ENCODE data around the gene PRM3. TPM values are rescaled to one million over a fixed set of nuclear protein-coding genes. Genes with fewer than 3 reads are reported as not detected.
A peak's percentile ranks its signal among the peaks of the same experiment; 100 is the strongest.

Gene PRM3
- total RNA-seq, 4 donors from 2014 or later, result not detected

DNA sequence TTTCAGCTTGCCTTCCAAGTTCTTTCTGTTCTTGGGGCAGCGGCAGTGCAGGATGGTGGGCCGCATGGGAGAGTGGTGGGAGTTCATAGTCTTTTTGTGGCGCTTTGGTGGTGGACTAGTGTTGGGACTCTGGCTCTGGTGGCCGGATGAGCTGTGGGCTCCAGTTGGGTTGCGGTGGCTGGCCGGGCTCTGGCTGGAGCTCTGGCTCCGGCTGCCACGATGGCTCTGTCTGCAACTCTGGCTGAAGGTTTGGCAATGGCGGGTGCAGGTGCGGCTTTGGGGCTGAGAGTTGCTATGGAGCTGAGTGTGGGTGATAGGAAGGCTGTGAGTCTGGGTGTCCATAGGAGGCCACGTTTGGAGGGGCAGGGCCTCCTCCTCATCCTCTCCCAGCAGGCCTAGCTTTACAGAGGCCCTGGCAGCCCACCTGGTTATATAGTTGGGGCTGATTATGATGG, 4.5 kb downstream of the PRM3 start, which contains the start of gene TNP2:
Gene TNP2, minus strand, starts transcription at position 405 of the 455 bp plus-strand sequence. Its CDS starts 63 bp downstream, at position 342.
- H3K4me3 ChIP-seq, result no peak within 1 kb of the TSS
- in situ Hi-C loops (cut with MboI; ENCODE audit: low pct_ligation_motif_present in 1 of 4, low pct_unique_long_range_greater_than_20kb in 1 of 4, low sequenced_read_pairs in 3 of 4) (loop anchor here in 2 of 4 donors (25.0 kb wide), 1 partner anchor 93 kb away; no protein-coding TSS in a partner anchor), intact Hi-C loops (cut with DNase I; ENCODE audit: low total_unique reads) (no loop called here)
- WGBS, 2 donors (ENCODE audit: low coverage in 1 of 2), result 98% methylated on average over 11 of the region's 11 CpGs; no CpG with 5 or more reads in 1 of the 2 donors
- TF ChIP-seq POLR2AphosphoS5 (IDR thresholded peaks at IDR 0.05) (no peak), POLR2A (IDR thresholded peaks at IDR 0.05) (no peak), EP300 (IDR thresholded peaks at IDR 0.05; ENCODE audit: low read depth) (no peak)
- TF ChIP-seq, protein P1, sequence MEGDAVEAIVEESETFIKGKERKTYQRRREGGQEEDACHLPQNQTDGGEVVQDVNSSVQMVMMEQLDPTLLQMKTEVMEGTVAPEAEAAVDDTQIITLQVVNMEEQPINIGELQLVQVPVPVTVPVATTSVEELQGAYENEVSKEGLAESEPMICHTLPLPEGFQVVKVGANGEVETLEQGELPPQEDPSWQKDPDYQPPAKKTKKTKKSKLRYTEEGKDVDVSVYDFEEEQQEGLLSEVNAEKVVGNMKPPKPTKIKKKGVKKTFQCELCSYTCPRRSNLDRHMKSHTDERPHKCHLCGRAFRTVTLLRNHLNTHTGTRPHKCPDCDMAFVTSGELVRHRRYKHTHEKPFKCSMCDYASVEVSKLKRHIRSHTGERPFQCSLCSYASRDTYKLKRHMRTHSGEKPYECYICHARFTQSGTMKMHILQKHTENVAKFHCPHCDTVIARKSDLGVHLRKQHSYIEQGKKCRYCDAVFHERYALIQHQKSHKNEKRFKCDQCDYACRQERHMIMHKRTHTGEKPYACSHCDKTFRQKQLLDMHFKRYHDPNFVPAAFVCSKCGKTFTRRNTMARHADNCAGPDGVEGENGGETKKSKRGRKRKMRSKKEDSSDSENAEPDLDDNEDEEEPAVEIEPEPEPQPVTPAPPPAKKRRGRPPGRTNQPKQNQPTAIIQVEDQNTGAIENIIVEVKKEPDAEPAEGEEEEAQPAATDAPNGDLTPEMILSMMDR (IDR thresholded peaks at IDR 0.05), result no peak
- H3K36me3 ChIP-seq, result no peaks in the 10 kb centered on the region
- H3K9me3 ChIP-seq, result no peaks in the 10 kb centered on the region
- H3K4me1 ChIP-seq, result peaks cover 0 to 8% (median 3%) of the 10 kb centered on the region in 4 donors
- DNase-seq, result no peak
- H3K27ac ChIP-seq, result no peak within 1 kb of the TSS
- no peaks in the 10 kb centered on the region for H3K27me3 ChIP-seq

DNA sequence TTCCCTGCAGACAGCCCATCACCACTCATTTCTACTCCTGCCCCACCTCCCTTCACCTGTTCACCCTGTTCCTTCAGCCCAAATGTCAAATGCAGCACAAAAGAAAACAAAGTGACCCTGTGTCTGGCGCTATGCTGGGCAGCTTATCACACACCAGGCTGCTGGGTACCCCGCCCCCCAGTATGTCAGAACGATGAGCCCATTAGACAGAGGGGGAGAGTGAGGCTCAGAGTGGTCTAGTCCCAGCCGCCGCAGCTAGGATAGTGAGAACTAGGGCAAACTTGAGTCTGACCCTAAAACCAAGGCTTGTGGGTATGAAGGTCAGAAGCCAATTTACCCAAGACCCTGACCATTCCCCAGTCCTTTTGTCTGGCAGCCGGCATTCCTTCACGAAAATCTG, 8.3 kb downstream of the PRM3 start:
- no peaks in the 10 kb centered on the region for H3K36me3 ChIP-seq
- no peak overlapping the region for H3K4me3 ChIP-seq
- DNase-seq, result no peak
- no peaks in the 10 kb centered on the region for H3K9me3 ChIP-seq
- in situ Hi-C loops (cut with MboI; ENCODE audit: low pct_ligation_motif_present in 1 of 4, low pct_unique_long_range_greater_than_20kb in 1 of 4, low sequenced_read_pairs in 3 of 4) (loop anchor here in 2 of 4 donors (25.0 kb wide), 1 partner anchor 97 kb away; no protein-coding TSS in a partner anchor), intact Hi-C loops (cut with DNase I; ENCODE audit: low total_unique reads) (no loop called here)
- H3K4me1 ChIP-seq, result peaks cover 5 to 27% (median 14%) of the 10 kb centered on the region in 4 donors
- 82% methylated on average over 7 of the region's 7 CpGs; no CpG with 5 or more reads in 1 of the 2 donors for WGBS, 2 donors (ENCODE audit: low coverage in 1 of 2)
- TF ChIP-seq EP300 (IDR thresholded peaks at IDR 0.05; ENCODE audit: low read depth) (no peak), POLR2AphosphoS5 (IDR thresholded peaks at IDR 0.05) (no peak), POLR2A (IDR thresholded peaks at IDR 0.05) (no peak)
- TF ChIP-seq, protein P1 (IDR thresholded peaks at IDR 0.05), result no peak
- H3K27ac ChIP-seq, result peak overlapping the region in 3 of 4 donors; percentile 33 to 55 (median 40)
- H3K27me3 ChIP-seq, result no peaks in the 10 kb centered on the region

DNA sequence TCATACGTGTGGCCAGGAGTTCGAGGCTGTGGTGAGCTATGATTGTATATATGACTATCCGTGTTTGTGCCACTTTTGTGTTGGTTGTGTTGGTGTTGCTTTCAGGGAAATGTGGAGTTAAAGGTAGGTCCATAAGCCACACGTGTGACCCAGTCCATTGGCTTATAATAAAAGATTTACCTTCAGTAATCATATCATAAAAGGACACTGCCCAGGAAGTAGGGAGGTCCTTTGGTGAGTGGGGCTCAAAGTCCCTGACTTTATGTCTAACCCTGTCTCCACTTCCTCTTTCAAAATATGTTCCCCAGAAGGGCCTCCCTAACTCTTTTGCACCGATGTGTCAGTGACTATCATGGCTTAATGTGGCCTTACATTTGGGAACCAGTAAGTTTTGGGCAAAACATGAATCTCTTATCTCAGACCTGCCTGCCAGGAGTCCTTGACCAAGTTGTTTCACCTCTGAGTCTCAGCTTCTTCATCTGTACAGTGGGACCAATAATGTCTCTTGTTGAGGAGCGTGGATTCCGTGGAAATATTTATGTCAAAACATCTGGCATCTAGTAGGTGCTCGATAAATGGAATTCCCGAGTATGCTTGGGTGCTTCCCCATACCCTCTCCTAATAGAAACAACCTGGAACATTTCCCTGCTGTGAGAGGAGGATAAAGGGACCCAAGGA, 9.1 kb downstream of the PRM3 start:
- peaks cover 7 to 30% (median 17%) of the 10 kb centered on the region in 4 donors for H3K4me1 ChIP-seq
- no peaks in the 10 kb centered on the region for H3K36me3 ChIP-seq
- peak in 1 of 3 donors; percentile 17 for TF ChIP-seq POLR2AphosphoS5 (IDR thresholded peaks at IDR 0.05)
- TF ChIP-seq POLR2A (IDR thresholded peaks at IDR 0.05), result no peak
- intact Hi-C loops (cut with DNase I; ENCODE audit: low total_unique reads) (no loop called here), in situ Hi-C loops (cut with MboI; ENCODE audit: low pct_ligation_motif_present in 1 of 4, low pct_unique_long_range_greater_than_20kb in 1 of 4, low sequenced_read_pairs in 3 of 4) (loop anchor here in 2 of 4 donors (25.0 kb wide), 1 partner anchor 98 kb away; no protein-coding TSS in a partner anchor)
- H3K27me3 ChIP-seq, result no peaks in the 10 kb centered on the region
- no peak overlapping the region for H3K4me3 ChIP-seq
- no peaks in the 10 kb centered on the region for H3K9me3 ChIP-seq
- peak; percentile 35 for DNase-seq
- 66 to 78% methylated on average over 4 to 9 of the region's 9 CpGs for WGBS, 2 donors (ENCODE audit: low coverage in 1 of 2)
- H3K27ac ChIP-seq, result peak overlapping the region; percentile 33 to 55 (median 42)

DNA sequence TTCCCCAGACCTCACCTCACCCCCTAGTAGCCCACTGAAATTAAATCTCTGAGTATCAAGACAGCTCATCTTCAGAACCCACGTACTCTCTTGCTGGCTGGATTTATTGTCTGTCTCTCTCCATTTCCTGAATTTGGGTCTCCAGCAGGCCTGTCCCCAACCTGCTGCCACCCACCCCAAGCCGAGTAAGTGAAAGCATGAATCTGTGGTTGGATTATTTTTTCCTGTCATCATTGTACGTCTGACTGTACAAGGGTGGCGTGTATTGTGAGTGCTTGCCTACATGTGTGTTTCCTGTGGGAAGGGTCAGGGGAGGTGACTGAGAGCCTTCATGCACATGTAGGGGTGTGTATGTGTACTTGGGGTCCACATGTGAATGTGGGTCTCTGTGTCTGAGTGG, 9.7 kb downstream of the PRM3 start:
- DNase-seq, result no peak
- intact Hi-C loops (cut with DNase I; ENCODE audit: low total_unique reads) (no loop called here), in situ Hi-C loops (cut with MboI; ENCODE audit: low pct_ligation_motif_present in 1 of 4, low pct_unique_long_range_greater_than_20kb in 1 of 4, low sequenced_read_pairs in 3 of 4) (loop anchor here in 2 of 4 donors (25.0 kb wide), 1 partner anchor 99 kb away; no protein-coding TSS in a partner anchor)
- TF ChIP-seq EP300 (IDR thresholded peaks at IDR 0.05; ENCODE audit: low read depth) (no peak), POLR2A (IDR thresholded peaks at IDR 0.05) (no peak), POLR2AphosphoS5 (IDR thresholded peaks at IDR 0.05) (no peak)
- TF ChIP-seq, protein P1 (IDR thresholded peaks at IDR 0.05), result no peak
- Histone ChIP-seq H3K9me3 (no peaks in the 10 kb centered on the region), H3K27ac (peak overlapping the region; percentile 13 to 35 (median 28)), H3K4me3 (no peak overlapping the region), H3K4me1 (peaks cover 12 to 36% (median 23%) of the 10 kb centered on the region in 4 donors), H3K27me3 (no peaks in the 10 kb centered on the region), H3K36me3 (no peaks in the 10 kb centered on the region)
- 43 to 60% methylated on average over 2 to 4 of the region's 4 CpGs for WGBS, 2 donors (ENCODE audit: low coverage in 1 of 2)
